ENCODE data around the gene SOHLH2. TPM values are rescaled to one million over a fixed set of nuclear protein-coding genes. Genes with fewer than 3 reads are reported as not detected.

The SOHLH2 gene
- total and polyA plus RNA-seq, 2 experiments from 2014 or later = 3.0 to 7.0 TPM

DNA sequence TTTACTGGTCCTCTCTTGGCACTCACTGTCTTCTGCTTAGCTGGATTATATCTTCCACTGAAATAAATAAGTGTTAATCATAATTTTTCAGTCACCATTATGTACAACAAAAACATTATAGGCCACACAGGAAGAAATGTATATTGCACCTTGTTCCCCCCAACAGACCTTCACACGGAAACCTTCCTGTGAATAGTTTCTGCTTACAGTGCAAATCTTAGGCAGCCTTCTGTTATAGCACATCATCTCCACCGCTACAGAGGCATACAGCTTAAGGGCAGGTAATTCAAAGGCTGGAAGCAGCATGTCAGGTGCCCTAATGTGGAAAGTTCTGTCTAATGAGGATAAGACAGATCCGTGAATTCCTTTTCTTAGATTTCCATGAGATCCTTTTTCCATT lies 16.9 kb upstream of the SOHLH2 start:
- Histone ChIP-seq H3K9me3 (ENCODE audit: low read depth) (no peaks in the 10 kb centered on the region), H3K4me1 (ENCODE audit: low read depth) (no peaks in the 10 kb centered on the region), H3K27ac (no peak overlapping the region), H3K4me3 (no peak overlapping the region), H3K36me3 (no peaks in the 10 kb centered on the region), H3K27me3 (no peaks in the 10 kb centered on the region)
- DNase-seq (ENCODE audit: low read depth in 1 of 2, low spot score in 1 of 2) = no peak
- TF ChIP-seq, protein P1, sequence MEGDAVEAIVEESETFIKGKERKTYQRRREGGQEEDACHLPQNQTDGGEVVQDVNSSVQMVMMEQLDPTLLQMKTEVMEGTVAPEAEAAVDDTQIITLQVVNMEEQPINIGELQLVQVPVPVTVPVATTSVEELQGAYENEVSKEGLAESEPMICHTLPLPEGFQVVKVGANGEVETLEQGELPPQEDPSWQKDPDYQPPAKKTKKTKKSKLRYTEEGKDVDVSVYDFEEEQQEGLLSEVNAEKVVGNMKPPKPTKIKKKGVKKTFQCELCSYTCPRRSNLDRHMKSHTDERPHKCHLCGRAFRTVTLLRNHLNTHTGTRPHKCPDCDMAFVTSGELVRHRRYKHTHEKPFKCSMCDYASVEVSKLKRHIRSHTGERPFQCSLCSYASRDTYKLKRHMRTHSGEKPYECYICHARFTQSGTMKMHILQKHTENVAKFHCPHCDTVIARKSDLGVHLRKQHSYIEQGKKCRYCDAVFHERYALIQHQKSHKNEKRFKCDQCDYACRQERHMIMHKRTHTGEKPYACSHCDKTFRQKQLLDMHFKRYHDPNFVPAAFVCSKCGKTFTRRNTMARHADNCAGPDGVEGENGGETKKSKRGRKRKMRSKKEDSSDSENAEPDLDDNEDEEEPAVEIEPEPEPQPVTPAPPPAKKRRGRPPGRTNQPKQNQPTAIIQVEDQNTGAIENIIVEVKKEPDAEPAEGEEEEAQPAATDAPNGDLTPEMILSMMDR (IDR thresholded peaks at IDR 0.05; ENCODE audit: low read depth, low read length) = no peak

DNA sequence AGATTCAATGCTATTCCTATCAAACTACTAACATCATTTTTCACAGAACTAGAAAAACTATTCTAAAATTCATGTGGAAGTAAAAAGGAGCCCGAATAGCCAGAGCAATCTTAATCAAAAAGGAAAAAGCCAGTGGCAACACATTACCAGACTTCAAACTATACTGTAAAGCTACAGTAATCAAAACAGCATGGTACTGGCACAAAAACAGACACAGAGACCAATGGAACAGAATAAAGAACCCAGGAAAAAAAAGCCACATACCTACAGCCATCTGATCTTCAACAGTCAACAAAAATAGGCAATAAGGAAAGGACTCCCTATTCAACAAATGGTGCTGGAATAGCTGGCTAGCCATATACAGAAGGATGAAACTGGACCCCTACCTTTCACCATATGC lies 10.4 kb upstream of the SOHLH2 start:
- Histone ChIP-seq H3K9me3 (ENCODE audit: low read depth) (no peaks in the 10 kb centered on the region), H3K27me3 (no peaks in the 10 kb centered on the region), H3K27ac (no peak overlapping the region), H3K36me3 (no peaks in the 10 kb centered on the region), H3K4me3 (no peak overlapping the region), H3K4me1 (ENCODE audit: low read depth) (no peaks in the 10 kb centered on the region)
- TF ChIP-seq, protein P1 (IDR thresholded peaks at IDR 0.05; ENCODE audit: low read depth, low read length) = no peak
- no peak for DNase-seq (ENCODE audit: low read depth in 1 of 2, low spot score in 1 of 2)

DNA sequence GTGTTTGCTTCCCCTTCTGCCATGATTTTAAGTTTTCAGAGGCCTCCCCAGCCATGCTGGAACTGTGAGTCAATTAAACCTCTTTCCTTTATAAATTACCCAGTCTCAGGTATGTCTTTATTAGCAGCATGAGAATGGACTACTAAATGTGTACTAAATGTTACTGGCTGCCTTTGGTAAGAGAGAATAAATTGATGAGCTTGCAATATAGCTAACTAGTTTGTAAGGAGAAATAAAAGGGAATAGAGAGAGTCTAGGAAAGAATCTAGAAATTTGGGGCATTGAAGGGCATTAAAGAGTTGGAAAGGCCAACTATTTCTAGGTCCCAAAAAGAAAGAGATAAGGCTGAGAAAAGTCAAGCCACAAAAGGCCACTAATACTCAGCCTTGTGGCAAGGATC lies 5.5 kb upstream of the SOHLH2 start:
- DNase-seq (ENCODE audit: low read depth in 1 of 2, low spot score in 1 of 2) = no peak
- H3K4me1 ChIP-seq (ENCODE audit: low read depth) = no peaks in the 10 kb centered on the region
- no peak overlapping the region for H3K4me3 ChIP-seq
- no peaks in the 10 kb centered on the region for H3K27me3 ChIP-seq
- H3K9me3 ChIP-seq (ENCODE audit: low read depth) = no peaks in the 10 kb centered on the region
- H3K36me3 ChIP-seq = no peaks in the 10 kb centered on the region
- H3K27ac ChIP-seq = no peak overlapping the region
- TF ChIP-seq, protein P1 (IDR thresholded peaks at IDR 0.05; ENCODE audit: low read depth, low read length) = no peak

DNA sequence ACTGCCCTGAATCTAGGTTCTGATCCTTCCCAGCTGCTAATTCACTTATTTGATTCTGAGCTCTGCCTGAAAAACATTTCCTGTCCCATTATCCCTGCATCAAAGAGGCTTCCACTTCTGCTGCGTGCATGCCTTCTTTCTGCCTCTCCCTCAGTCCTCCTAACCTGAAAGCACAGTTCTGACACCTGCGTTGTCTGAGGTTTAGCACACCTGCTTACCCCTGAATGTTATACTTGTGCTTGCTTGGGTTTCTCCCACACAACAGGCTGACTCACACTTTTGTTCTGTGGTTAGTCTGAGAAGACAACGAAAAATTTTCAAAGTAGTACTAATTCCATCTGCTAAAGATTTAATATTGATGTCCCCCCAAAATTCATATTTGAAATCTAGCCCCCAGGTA lies 3.1 kb upstream of the SOHLH2 start:
- H3K4me3 ChIP-seq = no peak overlapping the region
- H3K4me1 ChIP-seq (ENCODE audit: low read depth) = no peaks in the 10 kb centered on the region
- H3K36me3 ChIP-seq = no peaks in the 10 kb centered on the region
- no peaks in the 10 kb centered on the region for H3K27me3 ChIP-seq
- no peak for DNase-seq (ENCODE audit: low read depth in 1 of 2, low spot score in 1 of 2)
- TF ChIP-seq, protein P1 (IDR thresholded peaks at IDR 0.05; ENCODE audit: low read depth, low read length) = no peak
- H3K27ac ChIP-seq = no peak overlapping the region
- H3K9me3 ChIP-seq (ENCODE audit: low read depth) = no peaks in the 10 kb centered on the region

DNA sequence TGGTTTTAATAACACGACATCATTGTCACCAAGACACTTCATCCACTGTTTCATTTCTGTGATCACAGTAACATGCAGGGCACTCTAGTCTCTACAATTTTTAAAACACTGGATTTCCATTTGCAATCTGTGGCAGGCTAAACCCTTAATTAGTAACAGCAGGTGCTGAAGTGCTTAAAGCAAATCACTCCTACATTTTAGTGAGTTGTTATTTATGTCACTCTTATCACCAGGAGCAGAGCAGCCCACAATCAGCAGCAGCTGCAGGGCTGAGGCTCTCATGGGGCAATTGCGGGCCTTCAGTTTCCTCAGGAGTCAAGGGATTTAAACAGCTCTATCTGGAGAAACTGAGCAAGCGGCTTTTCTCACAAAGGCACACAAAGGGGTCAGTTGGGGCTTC lies 1.6 kb downstream of the SOHLH2 start:
- H3K4me3 ChIP-seq = no peak overlapping the region
- DNase-seq (ENCODE audit: low read depth in 1 of 2, low spot score in 1 of 2) = peak in 1 of 2 donors; percentile 6
- no peaks in the 10 kb centered on the region for H3K9me3 ChIP-seq (ENCODE audit: low read depth)
- no peaks in the 10 kb centered on the region for H3K4me1 ChIP-seq (ENCODE audit: low read depth)
- H3K27ac ChIP-seq = no peak overlapping the region
- no peaks in the 10 kb centered on the region for H3K27me3 ChIP-seq
- TF ChIP-seq, protein P1 (IDR thresholded peaks at IDR 0.05; ENCODE audit: low read depth, low read length) = no peak
- no peaks in the 10 kb centered on the region for H3K36me3 ChIP-seq

DNA sequence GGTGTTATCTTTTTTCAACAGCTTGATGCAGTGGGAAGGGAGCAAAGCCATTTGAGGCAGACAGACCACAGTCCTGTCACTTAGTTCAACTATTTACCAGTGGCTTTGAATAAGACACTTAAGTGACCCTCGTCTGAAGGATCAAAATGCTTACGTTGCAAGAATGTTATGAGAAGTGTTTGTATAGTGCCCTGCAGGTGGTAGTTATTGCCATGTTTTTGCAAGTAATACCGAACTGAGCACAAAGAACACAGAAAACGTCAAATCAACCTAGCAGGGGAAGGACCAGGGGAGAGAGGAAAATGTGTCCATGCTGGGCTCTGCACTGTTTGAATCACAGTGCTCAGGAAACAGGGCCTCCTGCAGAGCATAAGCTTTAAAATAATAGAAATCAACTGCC lies 2.8 kb downstream of the SOHLH2 start:
- TF ChIP-seq, protein P1 (IDR thresholded peaks at IDR 0.05; ENCODE audit: low read depth, low read length) = no peak
- no peak overlapping the region for H3K27ac ChIP-seq
- no peaks in the 10 kb centered on the region for H3K36me3 ChIP-seq
- H3K27me3 ChIP-seq = no peaks in the 10 kb centered on the region
- H3K4me1 ChIP-seq (ENCODE audit: low read depth) = no peaks in the 10 kb centered on the region
- no peak overlapping the region for H3K4me3 ChIP-seq
- H3K9me3 ChIP-seq (ENCODE audit: low read depth) = no peaks in the 10 kb centered on the region
- no peak for DNase-seq (ENCODE audit: low read depth in 1 of 2, low spot score in 1 of 2)

Measured in cardiac muscle cell (in vitro differentiated cells and primary cell).